ENCODE data around the gene TBC1D2.

DNA sequence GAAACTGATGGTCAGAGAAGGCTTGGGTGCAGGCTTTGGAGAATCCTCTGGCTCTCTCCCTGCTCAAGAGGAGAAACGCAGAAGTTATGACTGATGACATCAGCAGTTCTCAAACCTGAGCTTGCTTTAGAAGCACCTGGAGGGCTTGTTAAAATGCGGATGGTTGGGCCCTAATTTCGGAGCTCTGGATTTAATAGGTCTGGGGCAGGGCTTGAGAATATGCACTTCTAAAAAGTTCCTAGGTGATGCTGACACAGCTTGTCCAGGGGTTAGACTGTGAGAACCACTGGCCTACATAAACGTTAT, 26.4 kb downstream of the TBC1D2 start:
- no peak for TF ChIP-seq POLR2A (IDR thresholded peaks at IDR 0.05)
- TF ChIP-seq, protein P1, sequence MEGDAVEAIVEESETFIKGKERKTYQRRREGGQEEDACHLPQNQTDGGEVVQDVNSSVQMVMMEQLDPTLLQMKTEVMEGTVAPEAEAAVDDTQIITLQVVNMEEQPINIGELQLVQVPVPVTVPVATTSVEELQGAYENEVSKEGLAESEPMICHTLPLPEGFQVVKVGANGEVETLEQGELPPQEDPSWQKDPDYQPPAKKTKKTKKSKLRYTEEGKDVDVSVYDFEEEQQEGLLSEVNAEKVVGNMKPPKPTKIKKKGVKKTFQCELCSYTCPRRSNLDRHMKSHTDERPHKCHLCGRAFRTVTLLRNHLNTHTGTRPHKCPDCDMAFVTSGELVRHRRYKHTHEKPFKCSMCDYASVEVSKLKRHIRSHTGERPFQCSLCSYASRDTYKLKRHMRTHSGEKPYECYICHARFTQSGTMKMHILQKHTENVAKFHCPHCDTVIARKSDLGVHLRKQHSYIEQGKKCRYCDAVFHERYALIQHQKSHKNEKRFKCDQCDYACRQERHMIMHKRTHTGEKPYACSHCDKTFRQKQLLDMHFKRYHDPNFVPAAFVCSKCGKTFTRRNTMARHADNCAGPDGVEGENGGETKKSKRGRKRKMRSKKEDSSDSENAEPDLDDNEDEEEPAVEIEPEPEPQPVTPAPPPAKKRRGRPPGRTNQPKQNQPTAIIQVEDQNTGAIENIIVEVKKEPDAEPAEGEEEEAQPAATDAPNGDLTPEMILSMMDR (IDR thresholded peaks at IDR 0.05) = no peak

Data from body of pancreas (tissue), 4 donors.